A375 (cell line): Measurements from ENCODE around the gene ZBP1. TPM values are rescaled to one million over a fixed set of nuclear protein-coding genes. Genes with fewer than 3 reads are reported as not detected.

ENCODE experiments used
- total RNA-seq: library from RNA; depleted of rRNA; stranded (reverse); fragments of >200 nt; shearing (Covaris generic); gene quantifications from 2 replicates; pipeline ENCODE4 v1.2.3, GENCODE V29; 2014; rRNA removed

Gene ZBP1
- not detected in 2 replicates for total RNA-seq

GRCh38 chr20:57620274-57620990 is at the start of gene ZBP1:
TSS of gene ZBP1 (minus strand) at chr20:57620426. CDS start at chr20:57620295, 131 bp downstream.

GRCh38 chr20:57560554-57561355 is 59.5 kb downstream of the ZBP1 start, which contains the start of gene PCK1:
TSS of gene PCK1 (plus strand) at chr20:57561110. CDS start at chr20:57561412, 302 bp downstream.

Other genes with a start within 250 kb of the ZBP1 start
- 15.7 and 16.4 TPM in 2 replicates for gene RBM38, start 229.0 kb downstream of the ZBP1 start, total RNA-seq
- gene CTCFL, start 95.3 kb downstream of the ZBP1 start, total RNA-seq, result not detected in 2 replicates
- 0.04 TPM in 1 of 2 replicates, not detected in the other for gene PCK1, start 59.3 kb downstream of the ZBP1 start, total RNA-seq
- gene PMEPA1, start 89.6 kb upstream of the ZBP1 start, total RNA-seq, result 15.9 and 19.4 TPM in 2 replicates